ENCODE results near the gene JPH3.
A peak's percentile ranks its signal among the peaks of the same experiment; 100 is the strongest.
"Not testable (repeated sequence)": the region's sequence is repeated elsewhere in the genome, so short reads cannot be mapped to it uniquely, and the experiment has no call there.

The JPH3 gene

GRCh38 chr16:87575027-87575804, 27.1 kb upstream of the JPH3 start:
- DNase-seq (ENCODE audit: low read depth in 2 of 2) = no peak

GRCh38 chr16:87576171-87576570, 26.1 kb upstream of the JPH3 start:
- no peak for DNase-seq (ENCODE audit: low read depth in 2 of 2)

GRCh38 chr16:87578142-87578930, 24.0 kb upstream of the JPH3 start:
- not testable (repeated sequence) for DNase-seq (ENCODE audit: low read depth in 2 of 2)

DNA sequence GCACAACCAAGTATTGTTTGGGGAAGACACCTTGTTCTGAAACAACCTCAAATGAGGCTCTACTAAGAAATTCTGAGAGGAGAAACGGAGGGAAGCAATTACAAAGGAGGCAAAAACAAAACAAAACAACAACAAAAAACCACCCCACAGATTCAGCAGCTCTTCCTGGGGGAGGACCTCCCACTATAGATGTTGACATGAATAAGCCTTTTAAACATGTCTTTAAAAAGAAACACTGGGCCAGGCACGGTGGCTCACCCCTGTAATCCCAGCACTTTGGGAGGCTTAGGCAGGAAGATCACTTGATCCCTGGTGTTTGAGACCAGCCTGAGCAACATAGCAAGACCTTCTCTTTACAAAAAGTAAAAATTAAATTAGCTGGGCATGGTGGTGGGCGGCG, 22.6 kb upstream of the JPH3 start:
- no peak for DNase-seq (ENCODE audit: low read depth in 2 of 2)

- DNase-seq (ENCODE audit: low read depth in 2 of 2) = peak; percentile 54 to 56
Measured at GRCh38 chr16:87580855-87581261, 21.4 kb upstream of the JPH3 start.

GRCh38 chr16:87581857-87582215, 20.5 kb upstream of the JPH3 start:
- DNase-seq (ENCODE audit: low read depth in 2 of 2) = peak; percentile 83

- peak in 1 of 2 experiments; percentile 25 for DNase-seq (ENCODE audit: low read depth in 2 of 2)
Measured at GRCh38 chr16:87582216-87582965, 19.9 kb upstream of the JPH3 start.

DNA sequence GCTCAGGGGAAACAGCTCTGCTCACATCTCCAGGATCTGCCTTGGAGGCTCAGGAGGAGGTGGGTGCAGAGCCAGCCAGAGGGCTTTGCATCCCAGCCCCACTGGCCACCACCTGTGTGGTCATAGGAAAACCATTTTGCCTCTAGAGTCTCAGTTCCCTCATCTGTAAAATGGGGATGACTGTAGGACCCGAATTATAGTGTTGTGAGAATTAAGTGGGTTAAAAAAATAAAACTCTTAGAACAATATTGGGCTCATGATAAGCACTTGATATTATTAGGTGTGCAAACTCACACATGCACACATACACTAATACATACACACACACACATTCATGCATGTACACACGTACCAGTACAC, 19.4 kb upstream of the JPH3 start:
- no peak for DNase-seq (ENCODE audit: low read depth in 2 of 2)

- DNase-seq (ENCODE audit: low read depth in 2 of 2) = no peak
Measured at GRCh38 chr16:87583453-87584131, 18.7 kb upstream of the JPH3 start.

DNA sequence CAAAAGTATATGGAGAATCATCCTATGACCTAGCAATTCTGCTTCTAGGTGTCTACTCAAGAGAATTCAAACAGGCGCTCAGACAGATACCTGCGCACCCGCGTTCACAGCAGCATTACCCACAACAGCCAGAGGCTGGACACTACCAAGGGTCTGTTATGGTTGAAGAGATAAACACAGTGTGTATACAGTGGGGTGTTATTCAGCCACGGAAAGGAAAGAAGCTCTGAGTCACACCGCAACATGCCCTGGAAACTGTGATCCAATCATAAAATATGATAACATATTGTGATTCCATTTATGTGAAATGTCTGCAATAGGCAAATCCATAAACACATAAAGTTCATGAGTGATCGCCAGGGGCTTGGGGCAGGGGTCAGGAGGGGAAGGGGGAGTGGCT, 18.0 kb upstream of the JPH3 start:
- DNase-seq (ENCODE audit: low read depth in 2 of 2) = no peak

GRCh38 chr16:87584975-87585374, 17.3 kb upstream of the JPH3 start:
- DNase-seq (ENCODE audit: low read depth in 2 of 2) = no peak

GRCh38 chr16:87585442-87586200, 16.7 kb upstream of the JPH3 start:
- no peak for DNase-seq (ENCODE audit: low read depth in 2 of 2)

GRCh38 chr16:87586201-87586782, 16.0 kb upstream of the JPH3 start:
- DNase-seq (ENCODE audit: low read depth in 2 of 2) = no peak

- no peak for DNase-seq (ENCODE audit: low read depth in 2 of 2)
Measured at GRCh38 chr16:87587636-87588035, 14.7 kb upstream of the JPH3 start.

DNA sequence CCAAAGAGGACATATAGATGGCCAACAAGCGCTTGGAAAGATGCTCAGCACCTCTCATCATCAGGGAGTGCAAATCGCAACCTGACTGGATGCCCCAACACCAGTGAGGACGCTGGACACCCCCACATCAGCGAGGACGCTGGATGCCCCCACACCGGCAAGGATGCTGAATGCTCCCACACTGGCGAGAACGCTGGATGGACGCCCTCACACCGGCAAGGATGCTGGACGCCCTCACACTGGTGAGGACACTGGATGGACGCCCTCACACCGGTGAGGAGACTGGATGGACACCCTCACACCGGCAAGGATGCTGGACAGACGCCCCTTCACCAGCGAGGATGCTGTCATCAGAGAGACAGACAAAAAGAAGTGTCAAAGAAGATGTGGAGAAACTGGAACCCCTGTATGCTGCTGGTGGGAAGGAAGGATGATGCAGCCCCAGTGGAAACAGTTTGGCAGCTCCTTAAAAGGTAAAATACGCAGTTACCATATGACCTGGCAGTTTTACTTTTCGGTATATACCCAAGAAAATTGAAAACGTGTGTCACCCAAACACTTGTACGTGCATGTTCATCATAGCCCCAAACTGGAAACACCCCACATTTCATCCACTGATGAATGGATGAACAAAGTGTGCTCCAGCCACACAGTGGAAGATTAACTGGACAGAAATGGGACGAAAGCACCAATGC, 10.1 kb upstream of the JPH3 start:
- DNase-seq (ENCODE audit: low read depth in 2 of 2) = no peak

- DNase-seq (ENCODE audit: low read depth in 2 of 2) = no peak
Measured at GRCh38 chr16:87593710-87594258, 8.5 kb upstream of the JPH3 start.

GRCh38 chr16:87595712-87596111, 6.6 kb upstream of the JPH3 start:
- no peak for DNase-seq (ENCODE audit: low read depth in 2 of 2)

GRCh38 chr16:87597324-87597830, 4.9 kb upstream of the JPH3 start:
- DNase-seq (ENCODE audit: low read depth in 2 of 2) = no peak

GRCh38 chr16:87598431-87598830, 3.9 kb upstream of the JPH3 start:
- no peak for DNase-seq (ENCODE audit: low read depth in 2 of 2)

GRCh38 chr16:87600246-87600645, 2.1 kb upstream of the JPH3 start:
- DNase-seq (ENCODE audit: low read depth in 2 of 2) = no peak

Data from fibroblast of skin of left biceps (primary cell).